ENCODE data around the gene FAAP20.
A peak's percentile ranks its signal among the peaks of the same experiment; 100 is the strongest.

The FAAP20 gene

GRCh38 chr1:2181271-2181670 lies 13.3 kb downstream of the FAAP20 start:
- TF ChIP-seq CTCF (conservative IDR thresholded peaks at IDR 0.05; ENCODE audit: control insufficient read depth, insufficient read depth, low read depth, low read length): no peak
- DNase-seq (ENCODE audit: low read depth): no peak
- no peak overlapping the region for H3K4me3 ChIP-seq (ENCODE audit: control insufficient read depth, low read depth, low read length)

- no peak overlapping the region for H3K4me3 ChIP-seq (ENCODE audit: control insufficient read depth, low read depth, low read length)
- peak; percentile 37 for DNase-seq (ENCODE audit: low read depth)
- TF ChIP-seq CTCF (conservative IDR thresholded peaks at IDR 0.05; ENCODE audit: control insufficient read depth, insufficient read depth, low read depth, low read length): no peak
Observed at GRCh38 chr1:2180297-2181245, 14.0 kb downstream of the FAAP20 start.

- no peak for TF ChIP-seq CTCF (conservative IDR thresholded peaks at IDR 0.05; ENCODE audit: control insufficient read depth, insufficient read depth, low read depth, low read length)
- no peak for DNase-seq (ENCODE audit: low read depth)
- no peak overlapping the region for H3K4me3 ChIP-seq (ENCODE audit: control insufficient read depth, low read depth, low read length)
Observed at GRCh38 chr1:2179283-2180013, 15.1 kb downstream of the FAAP20 start.

- H3K4me3 ChIP-seq (ENCODE audit: control insufficient read depth, low read depth, low read length): no peak overlapping the region
- DNase-seq (ENCODE audit: low read depth): no peak
- TF ChIP-seq CTCF (conservative IDR thresholded peaks at IDR 0.05; ENCODE audit: control insufficient read depth, insufficient read depth, low read depth, low read length): no peak
Observed at GRCh38 chr1:2178875-2179274, 15.7 kb downstream of the FAAP20 start.

GRCh38 chr1:2177946-2178538 lies 16.5 kb downstream of the FAAP20 start:
- H3K4me3 ChIP-seq (ENCODE audit: control insufficient read depth, low read depth, low read length): no peak overlapping the region
- no peak for TF ChIP-seq CTCF (conservative IDR thresholded peaks at IDR 0.05; ENCODE audit: control insufficient read depth, insufficient read depth, low read depth, low read length)
- no peak for DNase-seq (ENCODE audit: low read depth)

- DNase-seq (ENCODE audit: low read depth): no peak
- TF ChIP-seq CTCF (conservative IDR thresholded peaks at IDR 0.05; ENCODE audit: control insufficient read depth, insufficient read depth, low read depth, low read length): no peak
- H3K4me3 ChIP-seq (ENCODE audit: control insufficient read depth, low read depth, low read length): no peak overlapping the region
Observed at GRCh38 chr1:2177541-2177940, 17.0 kb downstream of the FAAP20 start.
